Small intestine (tissue), 7 donors: ENCODE data around the gene PHRF1. TPM values are rescaled to one million over a fixed set of nuclear protein-coding genes. Genes with fewer than 3 reads are reported as not detected.

Source experiments
- DNase-seq, 2 donors: peaks; one replicate each; pipeline versions ENCODE4 v3.0.0 to v3.0.0-alpha.2; 2013
- FAIRE-seq: peaks from 2 replicates; lab custom pipeline; 2012; peaks lifted over from hg19 to GRCh38; lab: Jason Lieb, UNC
- H3K27ac ChIP-seq, 3 donors: one replicate each; pipeline ENCODE4 v1.5.1; 2013; ENCODE audit warnings: low read length in 2 of 3, mild to moderate bottlenecking in 2 of 3, control low read depth in 1 of 3, inconsistent platforms in 1 of 3, low read depth in 1 of 3, moderate library complexity in 1 of 3
- H3K27me3 ChIP-seq, 3 donors: one replicate each; pipeline ENCODE4 v1.6.1; 2013; ENCODE audit warnings: low read length in 3 of 3, inconsistent platforms in 1 of 3; ENCODE audit not compliant: control insufficient read depth in 3 of 3, insufficient read depth in 3 of 3
- H3K36me3 ChIP-seq, 3 donors: one replicate each; pipeline ENCODE4 v1.6.1; 2013; ENCODE audit warnings: low read length in 3 of 3, inconsistent platforms in 1 of 3, low read depth in 1 of 3, mild to moderate bottlenecking in 1 of 3, moderate library complexity in 1 of 3; ENCODE audit not compliant: control insufficient read depth in 3 of 3, insufficient read depth in 2 of 3
- H3K4me1 ChIP-seq, 3 donors: one replicate each; pipeline ENCODE4 v1.6.1; 2013; ENCODE audit warnings: low read length in 2 of 3, inconsistent platforms in 1 of 3, low read depth in 1 of 3, mild to moderate bottlenecking in 1 of 3, moderate library complexity in 1 of 3; ENCODE audit not compliant: control insufficient read depth in 3 of 3, insufficient read depth in 2 of 3
- H3K4me3 ChIP-seq, 3 donors: one replicate each; pipeline ENCODE4 v1.5.1; 2013; ENCODE audit warnings: low read length in 3 of 3, control low read depth in 1 of 3, inconsistent platforms in 1 of 3, low read depth in 1 of 3, mild to moderate bottlenecking in 1 of 3, moderate library complexity in 1 of 3
- H3K9me3 ChIP-seq, 2 donors: one replicate each; pipeline ENCODE4 v1.6.1; 2013; ENCODE audit warnings: low read depth in 1 of 2, low read length in 1 of 2; ENCODE audit not compliant: control insufficient read depth in 2 of 2, insufficient read depth in 1 of 2
- WGBS, 3 donors: extraction: QIAGEN DNeasy Blood & Tissue Kit; methylation state at CpG; one replicate each; pipeline ENCODE4 v1.1.7; 2013; 5-methylcytosine and 5-hydroxymethylcytosine counted together
- polyA plus RNA-seq, 4 donors: library from polyadenylated mRNA; stranded (reverse) in 3 of 4; unstranded in 1 of 4; fragments of 200-250 nt in 3 of 4; fragments of 120-200 nt in 1 of 4; gene quantifications; one replicate each; pipeline versions ENCODE4 v1.2.1 to v1.2.3, GENCODE V29; 2013
- donor health status: healthy with polysubstance abuse.
- donor health status: control.
- donor health status: control.
- donor health status: Bipolar disorder and iron deficiency.
- donor health status: healthy.

PHRF1 gene
- polyA plus RNA-seq, 4 donors, result 14.6 to 43.3 (median 23.6) TPM

GRCh38 chr11:579830-580601 lies 3.7 kb downstream of the PHRF1 start:
- Histone ChIP-seq H3K4me3 (no peak overlapping the region), H3K27me3 (peaks cover 0 to 2% (median under 1%) of the 10 kb centered on the region in 3 donors), H3K9me3 (no peaks in the 10 kb centered on the region), H3K27ac (peak overlapping the region; percentile 57 to 92 (median 74)), H3K4me1 (peaks cover 15 to 37% (median 27%) of the 10 kb centered on the region in 3 donors), H3K36me3 (peaks cover 3 to 68% (median 8%) of the 10 kb centered on the region in 3 donors)
- WGBS, 3 donors, result 30 to 66% (median 49%) methylated on average over 20 of the region's 20 CpGs
- no peak for FAIRE-seq
- peak; percentile 91 to 96 for DNase-seq

- Histone ChIP-seq H3K27me3 (no peaks in the 10 kb centered on the region), H3K27ac (peak overlapping the region in 1 of 3 donors; percentile 92)
These were observed 5.1 kb downstream of the PHRF1 start for GRCh38 chr11:581342-581741.

GRCh38 chr11:581752-582151 lies 5.5 kb downstream of the PHRF1 start:
- Histone ChIP-seq H3K9me3 (no peaks in the 10 kb centered on the region), H3K4me3 (no peak overlapping the region), H3K4me1 (peaks cover 15 to 37% (median 27%) of the 10 kb centered on the region in 3 donors), H3K36me3 (peaks cover 6 to 84% (median 8%) of the 10 kb centered on the region in 3 donors), H3K27ac (peak overlapping the region in 1 of 3 donors; percentile 92), H3K27me3 (no peaks in the 10 kb centered on the region)
- no peak for FAIRE-seq
- WGBS, 3 donors, result 86 to 87% (median 86%) methylated on average over 17 of the region's 17 CpGs
- no peak for DNase-seq

More at GRCh38 chr11:581342-581741, 5.1 kb downstream of the PHRF1 start:
- DNase-seq (no peak), FAIRE-seq (no peak)
- Histone ChIP-seq H3K4me1 (peaks cover 15 to 34% (median 27%) of the 10 kb centered on the region in 3 donors), H3K4me3 (no peak overlapping the region), H3K36me3 (peaks cover 6 to 80% (median 8%) of the 10 kb centered on the region in 3 donors), H3K9me3 (no peaks in the 10 kb centered on the region)
- WGBS, 3 donors, result 79 to 85% (median 82%) methylated on average over 14 of the region's 14 CpGs

- peaks cover 6 to 87% (median 14%) of the 10 kb centered on the region in 3 donors for H3K36me3 ChIP-seq
- peaks cover 8 to 37% (median 9%) of the 10 kb centered on the region in 3 donors for H3K4me1 ChIP-seq
- WGBS, 3 donors, result 95 to 98% (median 97%) methylated on average over 9 to 10 of the region's 10 CpGs
These were observed 8.0 kb downstream of the PHRF1 start for GRCh38 chr11:584287-584686.

GRCh38 chr11:586376-587316 lies 10.4 kb downstream of the PHRF1 start:
- WGBS, 3 donors, result 81 to 87% (median 85%) methylated on average over 32 of the region's 32 CpGs
- DNase-seq (no peak), FAIRE-seq (no peak)
- H3K9me3 ChIP-seq, result no peaks in the 10 kb centered on the region
- H3K36me3 ChIP-seq, result peaks cover 11 to 97% (median 24%) of the 10 kb centered on the region in 3 donors
- no peaks in the 10 kb centered on the region for H3K27me3 ChIP-seq
- H3K27ac ChIP-seq, result peak overlapping the region in 2 of 3 donors; percentile 71 to 86
- H3K4me1 ChIP-seq, result peaks cover 0 to 20% (median 0%) of the 10 kb centered on the region in 3 donors
- H3K4me3 ChIP-seq, result no peak overlapping the region

More at GRCh38 chr11:584287-584686, 8.0 kb downstream of the PHRF1 start:
- H3K9me3 ChIP-seq, result no peaks in the 10 kb centered on the region
- DNase-seq, result no peak
- H3K4me3 ChIP-seq, result no peak overlapping the region
- no peak overlapping the region for H3K27ac ChIP-seq
- H3K27me3 ChIP-seq, result no peaks in the 10 kb centered on the region
- FAIRE-seq, result no peak

- no peaks in the 10 kb centered on the region for H3K27me3 ChIP-seq
- 54 to 69% (median 59%) methylated on average over 8 of the region's 8 CpGs for WGBS, 3 donors
- peak overlapping the region; percentile 71 to 86 (median 82) for H3K27ac ChIP-seq
- DNase-seq (no peak), FAIRE-seq (no peak)
- no peak overlapping the region for H3K4me3 ChIP-seq
- H3K4me1 ChIP-seq, result peaks cover 0 to 20% (median 0%) of the 10 kb centered on the region in 3 donors
- H3K36me3 ChIP-seq, result peaks cover 15 to 96% (median 27%) of the 10 kb centered on the region in 3 donors
- no peaks in the 10 kb centered on the region for H3K9me3 ChIP-seq
These were observed 11.3 kb downstream of the PHRF1 start for GRCh38 chr11:587546-587945.

- H3K36me3 ChIP-seq, result peaks cover 12 to 96% (median 29%) of the 10 kb centered on the region in 3 donors
- H3K4me1 ChIP-seq, result peaks cover 0 to 20% (median 0%) of the 10 kb centered on the region in 3 donors
- no peak overlapping the region for H3K4me3 ChIP-seq
- 6 to 36% (median 10%) methylated on average over 6 of the region's 6 CpGs for WGBS, 3 donors
- no peak for FAIRE-seq
- DNase-seq, result peak; percentile 93 to 95
- H3K27me3 ChIP-seq, result no peaks in the 10 kb centered on the region
- H3K27ac ChIP-seq, result peak overlapping the region; percentile 71 to 86 (median 82)
- no peaks in the 10 kb centered on the region for H3K9me3 ChIP-seq
These were observed 11.7 kb downstream of the PHRF1 start for GRCh38 chr11:587978-588380.

GRCh38 chr11:589798-590197 lies 13.5 kb downstream of the PHRF1 start:
- peaks cover 15 to 94% (median 35%) of the 10 kb centered on the region in 3 donors for H3K36me3 ChIP-seq
- DNase-seq (no peak), FAIRE-seq (no peak)
- H3K27me3 ChIP-seq, result no peaks in the 10 kb centered on the region
- no peak overlapping the region for H3K27ac ChIP-seq
- 93 to 98% (median 96%) methylated on average over 26 of the region's 26 CpGs for WGBS, 3 donors
- H3K4me3 ChIP-seq, result no peak overlapping the region
- no peaks in the 10 kb centered on the region for H3K9me3 ChIP-seq
- H3K4me1 ChIP-seq, result peaks cover 0 to 20% (median 0%) of the 10 kb centered on the region in 3 donors
